Measurements from ENCODE around the gene CD40LG.

DNA sequence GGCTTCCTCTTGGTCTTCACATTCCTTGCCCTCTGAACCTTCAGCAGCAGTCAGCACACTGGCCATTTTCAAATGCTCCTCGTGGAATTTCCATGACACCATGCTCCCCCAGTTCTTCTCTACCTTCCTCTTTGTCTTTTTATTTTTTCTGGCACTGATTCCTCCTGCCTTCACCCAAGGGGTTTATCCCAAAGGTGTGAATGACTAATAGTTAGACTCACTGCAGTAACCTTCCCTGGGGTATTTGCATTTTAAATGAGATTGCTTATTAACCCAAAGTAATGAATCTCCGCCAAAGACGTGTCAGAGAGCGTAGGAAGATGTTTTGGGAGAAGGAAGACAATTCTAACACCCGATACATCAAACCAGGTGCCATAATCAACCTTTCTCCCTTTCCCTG, 36.2 kb downstream of the CD40LG start:
- TF ChIP-seq, protein P1, sequence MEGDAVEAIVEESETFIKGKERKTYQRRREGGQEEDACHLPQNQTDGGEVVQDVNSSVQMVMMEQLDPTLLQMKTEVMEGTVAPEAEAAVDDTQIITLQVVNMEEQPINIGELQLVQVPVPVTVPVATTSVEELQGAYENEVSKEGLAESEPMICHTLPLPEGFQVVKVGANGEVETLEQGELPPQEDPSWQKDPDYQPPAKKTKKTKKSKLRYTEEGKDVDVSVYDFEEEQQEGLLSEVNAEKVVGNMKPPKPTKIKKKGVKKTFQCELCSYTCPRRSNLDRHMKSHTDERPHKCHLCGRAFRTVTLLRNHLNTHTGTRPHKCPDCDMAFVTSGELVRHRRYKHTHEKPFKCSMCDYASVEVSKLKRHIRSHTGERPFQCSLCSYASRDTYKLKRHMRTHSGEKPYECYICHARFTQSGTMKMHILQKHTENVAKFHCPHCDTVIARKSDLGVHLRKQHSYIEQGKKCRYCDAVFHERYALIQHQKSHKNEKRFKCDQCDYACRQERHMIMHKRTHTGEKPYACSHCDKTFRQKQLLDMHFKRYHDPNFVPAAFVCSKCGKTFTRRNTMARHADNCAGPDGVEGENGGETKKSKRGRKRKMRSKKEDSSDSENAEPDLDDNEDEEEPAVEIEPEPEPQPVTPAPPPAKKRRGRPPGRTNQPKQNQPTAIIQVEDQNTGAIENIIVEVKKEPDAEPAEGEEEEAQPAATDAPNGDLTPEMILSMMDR (IDR thresholded peaks at IDR 0.05; ENCODE audit: poor library complexity): no peak
- no peak for TF ChIP-seq EZH2 (IDR thresholded peaks at IDR 0.05; ENCODE audit: borderline replicate concordance)
- TF ChIP-seq EZH2phosphoT487 (IDR thresholded peaks at IDR 0.05; ENCODE audit: low read depth, severe bottlenecking, unreplicated experiment): no peak
